Gastrocnemius medialis (tissue), 4 donors: ENCODE results near the gene SNRPD3. TPM values are rescaled to one million over a fixed set of nuclear protein-coding genes. Genes with fewer than 3 reads are reported as not detected.

Experiments
- ATAC-seq, 2 donors: fragments of 150-250 bp; one replicate each; pipeline ENCODE4 v1.9.1; 2016
- DNase-seq, 2 donors: peaks; one replicate each; pipeline ENCODE4 v3.0.0-alpha.2; 2019
- H3K27ac ChIP-seq, 4 donors: fragments of 200-600 bp; sonication (generic); 1 replicate in 1 of 4; 2 replicates in 3 of 4; pipeline ENCODE4 v1.5.1; 2016 to 2018; ENCODE audit warnings: mild to moderate bottlenecking in 2 of 4, moderate library complexity in 1 of 4
- H3K27me3 ChIP-seq, 3 donors: fragments of 200-600 bp; sonication (generic) in 2 of 3; 1 replicate in 1 of 3; 2 replicates in 2 of 3; pipeline versions ENCODE4 v1.5.1 to v1.6.0; 2016 to 2019; ENCODE audit warnings: mild to moderate bottlenecking in 1 of 3, moderate library complexity in 1 of 3
- H3K36me3 ChIP-seq, 2 donors: fragments of 200-600 bp; sonication (generic) in 1 of 2; one replicate each; pipeline ENCODE4 v1.5.1; 2017 to 2018
- H3K4me1 ChIP-seq, 2 donors: fragments of 200-600 bp; sonication (generic) in 1 of 2; one replicate each; pipeline ENCODE4 v1.5.1; 2016 to 2017; ENCODE audit warnings: mild to moderate bottlenecking in 2 of 2
- H3K4me3 ChIP-seq, 4 donors: fragments of 200-600 bp; sonication (generic) in 3 of 4; 1 replicate in 1 of 4; 2 replicates in 3 of 4; pipeline ENCODE4 v1.5.1; 2016 to 2019; ENCODE audit warnings: mild to moderate bottlenecking in 2 of 4
- H3K9me3 ChIP-seq, 3 donors: fragments of 200-600 bp; sonication (generic) in 2 of 3; 1 replicate in 1 of 3; 2 replicates in 2 of 3; pipeline ENCODE4 v1.5.1; 2016 to 2019
- POLR2A ChIP-seq, 2 donors: fragments of 450-650 bp; IDR thresholded peaks; one replicate each; pipeline ENCODE4 v1.6.1; 2017; ENCODE audit warnings: antibody characterized with exemption in 2 of 2, mild to moderate bottlenecking in 2 of 2, moderate library complexity in 2 of 2
- in situ Hi-C, 4 donors: fragments of 200-750 bp; cut with MboI; loops; one replicate each; pipeline versions ENCODE4 v1.15.0 to v1.8.0; 2017; ENCODE audit warnings: low sequenced_read_pairs in 4 of 4
- intact Hi-C: fragments of 100-400 bp; cut with DNase I; formaldehyde crosslinking; loops from one replicate; pipeline ENCODE4 v1.15.1; 2023; ENCODE audit warnings: low total_unique reads
- total RNA-seq, 4 donors: library from RNA; depleted of rRNA; stranded (reverse); fragments of >200 nt; gene quantifications; one replicate each; pipeline versions ENCODE4 v1.1.0 to v1.2.3, GENCODE V29; 2016
- TF ChIP-seq, protein P1 (sequence below), 5 experiments: fragments of 450-650 bp in 3 of 5; fragments of 200-600 bp in 2 of 5; sonication (generic) in 2 of 5; IDR thresholded peaks in 4 of 5; conservative IDR thresholded peaks in 1 of 5; 1 replicate in 4 of 5; 2 replicates in 1 of 5; pipeline ENCODE4 v1.5.1; 2016 to 2019; ENCODE audit warnings: antibody characterized with exemption in 5 of 5, mild to moderate bottlenecking in 3 of 5, moderate library complexity in 3 of 5

Gene SNRPD3
- total RNA-seq, 4 donors from 2014 or later = 119 to 166 (median 145) TPM

- Histone ChIP-seq H3K4me3 (no peak overlapping the region), H3K27me3 (no peaks in the 10 kb centered on the region), H3K4me1 (peaks cover 52 to 66% of the 10 kb centered on the region in 2 donors), H3K36me3 (peaks cover 0 to 56% of the 10 kb centered on the region in 2 donors), H3K27ac (peak overlapping the region; percentile 86 to 90 (median 89)), H3K9me3 (no peaks in the 10 kb centered on the region)
- ATAC-seq (no peak), DNase-seq (no peak)
- TF ChIP-seq, protein P1, sequence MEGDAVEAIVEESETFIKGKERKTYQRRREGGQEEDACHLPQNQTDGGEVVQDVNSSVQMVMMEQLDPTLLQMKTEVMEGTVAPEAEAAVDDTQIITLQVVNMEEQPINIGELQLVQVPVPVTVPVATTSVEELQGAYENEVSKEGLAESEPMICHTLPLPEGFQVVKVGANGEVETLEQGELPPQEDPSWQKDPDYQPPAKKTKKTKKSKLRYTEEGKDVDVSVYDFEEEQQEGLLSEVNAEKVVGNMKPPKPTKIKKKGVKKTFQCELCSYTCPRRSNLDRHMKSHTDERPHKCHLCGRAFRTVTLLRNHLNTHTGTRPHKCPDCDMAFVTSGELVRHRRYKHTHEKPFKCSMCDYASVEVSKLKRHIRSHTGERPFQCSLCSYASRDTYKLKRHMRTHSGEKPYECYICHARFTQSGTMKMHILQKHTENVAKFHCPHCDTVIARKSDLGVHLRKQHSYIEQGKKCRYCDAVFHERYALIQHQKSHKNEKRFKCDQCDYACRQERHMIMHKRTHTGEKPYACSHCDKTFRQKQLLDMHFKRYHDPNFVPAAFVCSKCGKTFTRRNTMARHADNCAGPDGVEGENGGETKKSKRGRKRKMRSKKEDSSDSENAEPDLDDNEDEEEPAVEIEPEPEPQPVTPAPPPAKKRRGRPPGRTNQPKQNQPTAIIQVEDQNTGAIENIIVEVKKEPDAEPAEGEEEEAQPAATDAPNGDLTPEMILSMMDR (IDR thresholded peaks at IDR 0.05 in 4 of 5, conservative IDR thresholded peaks at IDR 0.05 in 1 of 5) = no peak
- no peak for TF ChIP-seq POLR2A (IDR thresholded peaks at IDR 0.05)
- intact Hi-C loops = no loop called here
- in situ Hi-C loops = no loop called here
Observed at GRCh38 chr22:24543185-24543601, 12.6 kb upstream of the SNRPD3 start.

GRCh38 chr22:24543679-24544243, 12.0 kb upstream of the SNRPD3 start:
- intact Hi-C loops = no loop called here
- peak overlapping the region; percentile 86 to 90 (median 89) for H3K27ac ChIP-seq
- H3K27me3 ChIP-seq = no peaks in the 10 kb centered on the region
- no peak overlapping the region for H3K4me3 ChIP-seq
- TF ChIP-seq POLR2A (IDR thresholded peaks at IDR 0.05) = no peak
- TF ChIP-seq, protein P1 (IDR thresholded peaks at IDR 0.05 in 4 of 5, conservative IDR thresholded peaks at IDR 0.05 in 1 of 5) = no peak
- peaks cover 0 to 61% of the 10 kb centered on the region in 2 donors for H3K36me3 ChIP-seq
- no peak for DNase-seq
- peaks cover 52 to 66% of the 10 kb centered on the region in 2 donors for H3K4me1 ChIP-seq
- H3K9me3 ChIP-seq = no peaks in the 10 kb centered on the region
- ATAC-seq = no peak
- in situ Hi-C loops = no loop called here

- no peak for TF ChIP-seq POLR2A (IDR thresholded peaks at IDR 0.05)
- TF ChIP-seq, protein P1 (IDR thresholded peaks at IDR 0.05 in 4 of 5, conservative IDR thresholded peaks at IDR 0.05 in 1 of 5) = no peak
- Histone ChIP-seq H3K4me3 (no peak overlapping the region), H3K4me1 (peaks cover 64% of the 10 kb centered on the region in 2 donors), H3K27me3 (no peaks in the 10 kb centered on the region), H3K27ac (no peak overlapping the region), H3K9me3 (no peaks in the 10 kb centered on the region), H3K36me3 (peaks cover 0 to 35% of the 10 kb centered on the region in 2 donors)
- in situ Hi-C loops (no loop called here), intact Hi-C loops (no loop called here)
- ATAC-seq = no peak
- no peak for DNase-seq
Observed at GRCh38 chr22:24548812-24549211, 7.0 kb upstream of the SNRPD3 start.

DNA sequence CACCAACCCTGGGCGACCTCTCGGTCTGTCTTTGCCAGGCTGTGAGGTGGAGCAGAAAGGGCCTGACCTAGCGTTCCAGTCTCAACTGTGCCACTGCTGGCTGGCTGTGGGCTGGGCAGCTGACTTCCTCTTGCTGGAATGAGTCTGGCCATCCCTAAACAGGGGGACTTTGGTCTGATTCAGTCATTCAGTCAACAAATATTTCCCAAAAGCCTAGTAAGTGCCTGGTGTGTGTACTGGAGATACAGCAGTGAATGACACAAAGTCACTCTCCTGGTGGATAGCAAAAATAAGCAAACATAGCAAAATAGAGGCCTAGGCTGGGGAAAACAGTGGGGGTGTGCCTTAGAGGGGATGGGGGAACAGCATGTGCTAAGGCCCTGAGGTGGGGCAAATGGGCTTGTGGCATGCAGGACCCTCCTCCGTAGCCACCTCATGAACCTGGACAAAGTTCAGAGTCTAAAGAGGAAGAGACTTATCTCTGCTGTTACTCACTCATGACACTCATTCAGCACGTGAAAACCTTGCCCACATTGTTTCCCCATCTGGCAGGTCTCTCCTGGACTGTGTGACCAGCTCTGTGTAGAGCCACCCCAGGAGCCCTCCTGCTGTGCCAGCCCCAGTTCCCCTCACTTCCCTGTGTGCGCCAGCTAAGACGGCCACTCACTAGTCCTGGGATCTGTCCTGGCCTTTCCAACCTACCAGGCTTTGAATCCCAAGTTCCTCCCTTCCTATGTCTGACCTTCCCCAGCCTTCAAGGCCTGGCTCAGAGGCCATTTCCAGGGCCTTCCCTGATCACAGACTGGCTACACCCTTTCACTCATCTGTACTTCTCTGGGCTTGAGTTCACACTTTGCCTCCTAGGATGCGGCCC, 5.5 kb upstream of the SNRPD3 start:
- ATAC-seq = no peak
- peak in 1 of 2 donors; percentile 15 for TF ChIP-seq POLR2A (IDR thresholded peaks at IDR 0.05)
- TF ChIP-seq, protein P1 (IDR thresholded peaks at IDR 0.05 in 4 of 5, conservative IDR thresholded peaks at IDR 0.05 in 1 of 5) = no peak
- Histone ChIP-seq H3K36me3 (peaks cover 0 to 26% of the 10 kb centered on the region in 2 donors), H3K27me3 (no peaks in the 10 kb centered on the region), H3K9me3 (no peaks in the 10 kb centered on the region), H3K27ac (peak overlapping the region; percentile 68 to 99 (median 99)), H3K4me1 (peaks cover 54 to 59% of the 10 kb centered on the region in 2 donors), H3K4me3 (no peak overlapping the region)
- in situ Hi-C loops = no loop called here
- peak; percentile 29 to 55 for DNase-seq
- intact Hi-C loops = no loop called here
